BJ (cell line): ENCODE data around the gene FAM124A. TPM values are rescaled to one million over a fixed set of nuclear protein-coding genes. Genes with fewer than 3 reads are reported as not detected.

Experiments
- CTCF ChIA-PET: fragments of 350-600 bp; formaldehyde crosslinking; extraction: SDS; loops from one replicate; lab custom pipeline; 2021; ENCODE audit warnings: antibody characterized with exemption, inconsistent platforms; lab: Yijun Ruan, JAX
- POLR2A ChIA-PET: fragments of 300-600 bp; sonication (Branson Sonifier 250); formaldehyde crosslinking; extraction: SDS; loops from one replicate; lab custom pipeline; 2021; ENCODE audit warnings: antibody characterized with exemption; lab: Charles Lee
- DNase-seq: peaks from one replicate; pipeline ENCODE4 v3.0.0-alpha.2; 2011; ENCODE audit warnings: low read depth
- H3K27me3 ChIP-seq: 2 replicates; pipeline ENCODE4 v1.6.0; 2011; ENCODE audit warnings: low read length; ENCODE audit not compliant: control insufficient read depth, insufficient read depth
- H3K36me3 ChIP-seq: 2 replicates; pipeline ENCODE4 v1.5.1; 2011; ENCODE audit warnings: low read length; ENCODE audit not compliant: control insufficient read depth, insufficient read depth
- H3K4me3 ChIP-seq: 2 replicates; pipeline ENCODE4 v1.5.1; 2011; ENCODE audit warnings: low read depth, mild to moderate bottlenecking, control low read depth, low read length
- polyA plus RNA-seq: library from polyadenylated mRNA; depleted of rRNA; stranded (reverse); fragments of >200 nt; gene quantifications from 2 replicates; pipeline ENCODE4 v1.2.3, GENCODE V29; 2011
- TF ChIP-seq, protein P1 (sequence below): IDR thresholded peaks from 2 replicates; pipeline ENCODE4 v1.5.1; 2011; ENCODE audit warnings: low read depth, mild to moderate bottlenecking, control low read depth, inconsistent platforms, low read length, moderate library complexity; ENCODE audit not compliant: insufficient read depth

FAM124A gene
- polyA plus RNA-seq, 1 experiment: 0.02 TPM

DNA sequence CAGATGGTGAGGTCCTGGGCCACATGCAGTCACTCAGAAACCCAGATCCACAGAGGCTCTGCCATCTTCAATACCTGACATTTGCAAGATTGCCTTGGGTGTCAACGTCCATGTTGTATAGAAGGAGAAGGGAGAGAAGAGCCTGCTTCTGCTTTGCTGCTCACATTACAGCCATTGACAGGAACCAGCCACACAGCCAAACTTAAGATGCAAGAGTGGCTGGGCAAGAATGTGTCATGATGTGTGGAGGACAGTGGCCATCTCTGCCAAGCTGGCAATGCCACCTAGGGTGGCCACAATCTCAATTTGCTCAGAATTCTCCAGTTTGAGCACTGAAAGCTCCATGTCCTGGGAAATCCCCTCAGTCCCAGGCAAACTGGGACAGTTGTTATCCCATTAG, 91.4 kb downstream of the FAM124A start:
- POLR2A ChIA-PET: no interaction called here
- CTCF ChIA-PET: no interaction called here
- Histone ChIP-seq H3K4me3 (no peak overlapping the region), H3K27me3 (peaks cover 6% of the 10 kb centered on the region; the same call in 1 of the 2 replicates), H3K36me3 (no peaks in the 10 kb centered on the region)
- no peak for DNase-seq
- TF ChIP-seq, protein P1, sequence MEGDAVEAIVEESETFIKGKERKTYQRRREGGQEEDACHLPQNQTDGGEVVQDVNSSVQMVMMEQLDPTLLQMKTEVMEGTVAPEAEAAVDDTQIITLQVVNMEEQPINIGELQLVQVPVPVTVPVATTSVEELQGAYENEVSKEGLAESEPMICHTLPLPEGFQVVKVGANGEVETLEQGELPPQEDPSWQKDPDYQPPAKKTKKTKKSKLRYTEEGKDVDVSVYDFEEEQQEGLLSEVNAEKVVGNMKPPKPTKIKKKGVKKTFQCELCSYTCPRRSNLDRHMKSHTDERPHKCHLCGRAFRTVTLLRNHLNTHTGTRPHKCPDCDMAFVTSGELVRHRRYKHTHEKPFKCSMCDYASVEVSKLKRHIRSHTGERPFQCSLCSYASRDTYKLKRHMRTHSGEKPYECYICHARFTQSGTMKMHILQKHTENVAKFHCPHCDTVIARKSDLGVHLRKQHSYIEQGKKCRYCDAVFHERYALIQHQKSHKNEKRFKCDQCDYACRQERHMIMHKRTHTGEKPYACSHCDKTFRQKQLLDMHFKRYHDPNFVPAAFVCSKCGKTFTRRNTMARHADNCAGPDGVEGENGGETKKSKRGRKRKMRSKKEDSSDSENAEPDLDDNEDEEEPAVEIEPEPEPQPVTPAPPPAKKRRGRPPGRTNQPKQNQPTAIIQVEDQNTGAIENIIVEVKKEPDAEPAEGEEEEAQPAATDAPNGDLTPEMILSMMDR: no peak

DNA sequence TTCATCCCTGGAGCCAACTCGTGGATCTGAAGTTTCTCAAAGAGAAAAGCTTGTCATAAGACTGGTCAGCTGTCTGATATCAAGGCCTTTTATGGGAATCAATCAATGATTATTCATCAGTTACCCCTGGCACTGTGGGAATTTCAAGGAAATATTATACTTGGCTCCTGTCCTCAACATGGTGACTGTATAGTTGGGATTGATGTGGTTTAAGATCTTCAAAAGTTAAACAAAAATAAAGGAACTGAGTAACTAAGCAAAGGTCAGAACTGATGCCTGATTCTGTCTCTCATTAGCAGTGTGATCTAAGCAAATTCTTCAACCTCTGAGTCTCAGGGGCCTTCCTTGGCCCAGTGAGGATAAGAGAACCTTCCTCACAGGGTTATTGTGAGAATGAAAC, 95.1 kb downstream of the FAM124A start:
- Histone ChIP-seq H3K4me3 (no peak overlapping the region), H3K27me3 (peaks cover 6% of the 10 kb centered on the region; the same call in 1 of the 2 replicates), H3K36me3 (no peaks in the 10 kb centered on the region)
- TF ChIP-seq, protein P1: no peak
- CTCF ChIA-PET: no interaction called here
- POLR2A ChIA-PET: no interaction called here
- no peak for DNase-seq

DNA sequence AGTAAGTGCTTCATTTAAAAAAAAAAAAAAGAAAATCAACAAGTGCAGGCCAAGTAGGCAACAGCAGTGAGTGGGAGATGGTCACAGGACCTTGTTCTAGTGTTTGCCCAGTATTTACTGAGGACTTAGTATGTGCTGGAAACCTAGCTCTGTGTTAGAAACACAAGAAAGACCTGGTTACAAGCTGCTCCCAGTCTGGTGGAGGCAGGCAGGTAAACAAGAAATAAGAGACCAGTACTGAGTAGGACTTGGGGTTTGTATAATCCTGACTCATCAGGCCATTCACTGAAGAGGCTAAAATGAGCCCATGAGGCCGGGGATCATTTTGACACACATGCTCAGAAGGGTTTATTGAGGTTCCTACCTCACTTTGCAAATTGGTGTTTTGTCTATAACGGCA, 95.8 kb downstream of the FAM124A start:
- ChIA-PET POLR2A (interaction anchor here (0.5 kb wide), 1 partner anchor 411 kb away, joined by 5 read pairs; no protein-coding TSS in a partner anchor), CTCF (no interaction called here)
- Histone ChIP-seq H3K4me3 (no peak overlapping the region), H3K36me3 (no peaks in the 10 kb centered on the region), H3K27me3 (peaks cover 5% of the 10 kb centered on the region; the same call in 1 of the 2 replicates)
- no peak for DNase-seq
- TF ChIP-seq, protein P1: no peak

DNA sequence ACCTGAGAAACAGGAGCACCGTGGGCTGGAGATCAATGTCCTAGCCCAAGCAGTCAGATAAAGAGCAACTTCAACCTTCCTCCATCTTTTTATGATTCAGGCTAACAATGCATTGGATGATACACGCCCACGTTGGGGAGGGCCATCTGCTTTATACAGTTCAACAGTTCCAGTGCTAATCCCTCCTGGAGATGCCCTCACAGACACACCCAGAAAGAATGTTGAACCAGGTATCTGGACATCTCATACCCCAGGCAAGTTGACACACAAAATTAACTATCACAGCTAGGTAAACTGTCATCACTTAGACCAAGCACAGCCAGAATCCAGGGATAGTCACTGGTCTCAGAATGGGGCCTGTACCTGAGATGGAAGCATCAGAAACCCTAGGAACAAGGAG, 96.7 kb downstream of the FAM124A start:
- TF ChIP-seq, protein P1: no peak
- Histone ChIP-seq H3K4me3 (no peak overlapping the region), H3K27me3 (no peaks in the 10 kb centered on the region; the same call in 1 of the 2 replicates), H3K36me3 (no peaks in the 10 kb centered on the region)
- CTCF ChIA-PET: no interaction called here
- POLR2A ChIA-PET: no interaction called here
- no peak for DNase-seq

DNA sequence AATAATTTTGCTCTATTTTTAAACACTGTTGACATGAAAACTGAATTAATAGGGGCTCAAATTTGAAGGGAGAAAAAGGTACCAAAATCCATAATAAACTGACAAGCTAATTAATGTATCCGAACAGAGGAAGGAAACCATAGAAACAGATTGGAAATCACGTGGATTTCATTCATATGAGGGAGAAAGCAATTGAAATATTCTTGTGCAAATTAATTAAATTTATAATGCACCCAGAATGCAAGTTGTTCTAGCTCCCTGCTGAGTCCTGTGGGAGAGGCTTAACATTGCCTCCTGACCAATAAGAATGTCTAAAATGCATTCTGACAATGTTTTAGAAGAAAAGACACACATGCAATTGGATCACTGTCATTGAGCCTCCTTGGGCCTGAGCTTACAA, 99.6 kb downstream of the FAM124A start:
- ChIA-PET POLR2A (no interaction called here), CTCF (interaction anchor here (1.9 kb wide), 1 partner anchor 34 kb away, joined by 5 read pairs; no protein-coding TSS in a partner anchor)
- no peak for DNase-seq
- Histone ChIP-seq H3K36me3 (no peaks in the 10 kb centered on the region), H3K27me3 (no peaks in the 10 kb centered on the region; the same call in 1 of the 2 replicates), H3K4me3 (no peak overlapping the region)
- TF ChIP-seq, protein P1: no peak
